Measurements from ENCODE around the gene TUT4. TPM values are rescaled to one million over a fixed set of nuclear protein-coding genes. Genes with fewer than 3 reads are reported as not detected.

The TUT4 gene
- total RNA-seq, 1 experiment from 2014 or later = 71.2 TPM

- ChIA-PET POLR2A (ENCODE audit: low non-redundant PET) (no interaction called here), CTCF (no interaction called here)
- no TSS peak for BruUV-seq (replicated peaks)
- Histone ChIP-seq H3K4me3 (ENCODE audit: low read depth, low read length, poor library complexity, severe bottlenecking) (no peak overlapping the region), H3K27me3 (replicated peaks; ENCODE audit: insufficient read depth, low read depth, low read length, poor library complexity) (no peaks in the 10 kb centered on the region), H3K4me1 (ENCODE audit: insufficient read depth, low read length, poor library complexity, severe bottlenecking) (no peaks in the 10 kb centered on the region), H3K36me3 (ENCODE audit: insufficient read depth, low read length, poor library complexity, severe bottlenecking) (no peaks in the 10 kb centered on the region), H3K27ac (ENCODE audit: low read depth, low read length, poor library complexity, severe bottlenecking) (no peak overlapping the region), H3K9me3 (ENCODE audit: low read depth, low read length, poor library complexity, severe bottlenecking) (no peaks in the 10 kb centered on the region)
- DNase-seq (ENCODE audit: low spot score) = no peak
- intact Hi-C loops (cut with micrococcal nuclease; ENCODE audit: unreplicated experiment) = no loop called here
- TF ChIP-seq EZH2 (IDR thresholded peaks at IDR 0.05; ENCODE audit: borderline replicate concordance, low read depth, low read length, poor library complexity, severe bottlenecking) = no peak
- TF ChIP-seq CTCF (conservative IDR thresholded peaks at IDR 0.05; ENCODE audit: low read depth, low read length) = no peak
These were observed 48.2 kb downstream of the TUT4 start for GRCh38 chr1:52504720-52505119.

- intact Hi-C loops (cut with micrococcal nuclease; ENCODE audit: unreplicated experiment) = no loop called here
- no peaks in the 10 kb centered on the region for H3K27me3 ChIP-seq (replicated peaks; ENCODE audit: insufficient read depth, low read depth, low read length, poor library complexity)
- TF ChIP-seq CTCF (conservative IDR thresholded peaks at IDR 0.05; ENCODE audit: low read depth, low read length) (no peak), EZH2 (IDR thresholded peaks at IDR 0.05; ENCODE audit: borderline replicate concordance, low read depth, low read length, poor library complexity, severe bottlenecking) (no peak)
- no peak for DNase-seq (ENCODE audit: low spot score)
- no peak overlapping the region for H3K27ac ChIP-seq (ENCODE audit: low read depth, low read length, poor library complexity, severe bottlenecking)
- H3K4me3 ChIP-seq (ENCODE audit: low read depth, low read length, poor library complexity, severe bottlenecking) = no peak overlapping the region
- no peaks in the 10 kb centered on the region for H3K36me3 ChIP-seq (ENCODE audit: insufficient read depth, low read length, poor library complexity, severe bottlenecking)
- POLR2A ChIA-PET (ENCODE audit: low non-redundant PET) = no interaction called here
- CTCF ChIA-PET = no interaction called here
- no TSS peak for BruUV-seq (replicated peaks)
- no peaks in the 10 kb centered on the region for H3K9me3 ChIP-seq (ENCODE audit: low read depth, low read length, poor library complexity, severe bottlenecking)
- no peaks in the 10 kb centered on the region for H3K4me1 ChIP-seq (ENCODE audit: insufficient read depth, low read length, poor library complexity, severe bottlenecking)
These were observed 49.2 kb downstream of the TUT4 start for GRCh38 chr1:52503706-52504105.

GRCh38 chr1:52502789-52503188 is 50.1 kb downstream of the TUT4 start:
- H3K27ac ChIP-seq (ENCODE audit: low read depth, low read length, poor library complexity, severe bottlenecking) = no peak overlapping the region
- no peak overlapping the region for H3K4me3 ChIP-seq (ENCODE audit: low read depth, low read length, poor library complexity, severe bottlenecking)
- no peaks in the 10 kb centered on the region for H3K36me3 ChIP-seq (ENCODE audit: insufficient read depth, low read length, poor library complexity, severe bottlenecking)
- peak; percentile 6 for DNase-seq (ENCODE audit: low spot score)
- H3K27me3 ChIP-seq (replicated peaks; ENCODE audit: insufficient read depth, low read depth, low read length, poor library complexity) = no peaks in the 10 kb centered on the region
- H3K4me1 ChIP-seq (ENCODE audit: insufficient read depth, low read length, poor library complexity, severe bottlenecking) = no peaks in the 10 kb centered on the region
- no TSS peak for BruUV-seq (replicated peaks)
- intact Hi-C loops (cut with micrococcal nuclease; ENCODE audit: unreplicated experiment) = no loop called here
- TF ChIP-seq CTCF (conservative IDR thresholded peaks at IDR 0.05; ENCODE audit: low read depth, low read length) = no peak
- TF ChIP-seq EZH2 (IDR thresholded peaks at IDR 0.05; ENCODE audit: borderline replicate concordance, low read depth, low read length, poor library complexity, severe bottlenecking) = no peak
- H3K9me3 ChIP-seq (ENCODE audit: low read depth, low read length, poor library complexity, severe bottlenecking) = no peaks in the 10 kb centered on the region
- CTCF ChIA-PET = no interaction called here
- POLR2A ChIA-PET (ENCODE audit: low non-redundant PET) = no interaction called here
